Measurements from ENCODE around the gene SNIP1.

DNA sequence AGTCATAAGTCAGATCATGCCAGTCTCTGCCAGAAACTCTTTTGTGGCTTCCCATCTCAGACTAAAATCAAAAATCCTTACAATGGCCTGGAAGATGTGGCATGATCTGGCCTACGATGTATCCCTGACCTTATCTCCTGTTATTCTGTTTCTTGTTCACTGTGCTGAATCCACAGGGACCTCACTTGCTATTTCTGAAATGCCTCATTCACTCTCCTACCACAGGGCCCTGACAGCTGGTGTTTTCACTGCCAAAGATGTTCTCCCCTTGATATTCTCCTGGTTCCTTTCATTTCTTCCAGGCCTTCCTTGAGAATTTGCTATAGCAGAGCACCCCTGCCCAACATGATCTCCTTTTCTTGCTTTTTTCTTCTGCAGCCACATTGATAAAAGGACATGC lies 4.3 kb upstream of the SNIP1 start:
- TF ChIP-seq EZH2 (IDR thresholded peaks at IDR 0.05; ENCODE audit: borderline replicate concordance, low read length), result no peak
- TF ChIP-seq, protein P1, sequence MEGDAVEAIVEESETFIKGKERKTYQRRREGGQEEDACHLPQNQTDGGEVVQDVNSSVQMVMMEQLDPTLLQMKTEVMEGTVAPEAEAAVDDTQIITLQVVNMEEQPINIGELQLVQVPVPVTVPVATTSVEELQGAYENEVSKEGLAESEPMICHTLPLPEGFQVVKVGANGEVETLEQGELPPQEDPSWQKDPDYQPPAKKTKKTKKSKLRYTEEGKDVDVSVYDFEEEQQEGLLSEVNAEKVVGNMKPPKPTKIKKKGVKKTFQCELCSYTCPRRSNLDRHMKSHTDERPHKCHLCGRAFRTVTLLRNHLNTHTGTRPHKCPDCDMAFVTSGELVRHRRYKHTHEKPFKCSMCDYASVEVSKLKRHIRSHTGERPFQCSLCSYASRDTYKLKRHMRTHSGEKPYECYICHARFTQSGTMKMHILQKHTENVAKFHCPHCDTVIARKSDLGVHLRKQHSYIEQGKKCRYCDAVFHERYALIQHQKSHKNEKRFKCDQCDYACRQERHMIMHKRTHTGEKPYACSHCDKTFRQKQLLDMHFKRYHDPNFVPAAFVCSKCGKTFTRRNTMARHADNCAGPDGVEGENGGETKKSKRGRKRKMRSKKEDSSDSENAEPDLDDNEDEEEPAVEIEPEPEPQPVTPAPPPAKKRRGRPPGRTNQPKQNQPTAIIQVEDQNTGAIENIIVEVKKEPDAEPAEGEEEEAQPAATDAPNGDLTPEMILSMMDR (IDR thresholded peaks at IDR 0.05; ENCODE audit: low read length), result no peak
